ENCODE data around the gene DSG2. TPM values are rescaled to one million over a fixed set of nuclear protein-coding genes. Genes with fewer than 3 reads are reported as not detected.

DSG2 gene
- total RNA-seq, 1 experiment from 2014 or later: 123 TPM

- TF ChIP-seq RAD21 (IDR thresholded peaks at IDR 0.05; ENCODE audit: low read depth) (no peak), ZFX (IDR thresholded peaks at IDR 0.05) (no peak), SRF (IDR thresholded peaks at IDR 0.05; ENCODE audit: low read depth) (no peak), CBX3 (IDR thresholded peaks at IDR 0.05; ENCODE audit: low read depth) (no peak), ATF3 (IDR thresholded peaks at IDR 0.05) (no peak), CTCF (IDR thresholded peaks at IDR 0.05 in 2 of 3, conservative IDR thresholded peaks at IDR 0.05 in 1 of 3; ENCODE audit: borderline replicate concordance in 1 of 3, insufficient read depth in 1 of 3, low read depth in 2 of 3, low read length in 2 of 3) (no peak), FOSL1 (IDR thresholded peaks at IDR 0.05; ENCODE audit: low read depth) (no peak), YY1 (IDR thresholded peaks at IDR 0.05; ENCODE audit: extremely low read depth, insufficient replicate concordance, low read depth, low read length) (no peak), SIN3A (IDR thresholded peaks at IDR 0.05; ENCODE audit: low read depth) (no peak), EGR1 (IDR thresholded peaks at IDR 0.05; ENCODE audit: low read depth) (no peak)
These were observed 4.8 kb upstream of the DSG2 start for GRCh38 chr18:31493171-31493570.

More at GRCh38 chr18:31493171-31493570, 4.8 kb upstream of the DSG2 start:
- Histone ChIP-seq H3K4me3 (replicated peaks in 1 of 2; ENCODE audit: low read depth in 1 of 2, low read length in 2 of 2) (no peak overlapping the region), H3K9me3 (ENCODE audit: control insufficient read depth in 1 of 2, insufficient read depth in 1 of 2, low read depth in 1 of 2, low read length in 2 of 2) (no peaks in the 10 kb centered on the region), H2AFZ (ENCODE audit: low read depth, low read length, poor library complexity, severe bottlenecking) (no peak overlapping the region), H3K9me2 (ENCODE audit: insufficient read depth) (no peaks in the 10 kb centered on the region), H3K9ac (ENCODE audit: low read length) (no peak overlapping the region), H3K27me3 (ENCODE audit: insufficient read depth, low read length) (no peaks in the 10 kb centered on the region), H3K36me3 (ENCODE audit: control insufficient read depth in 1 of 2, insufficient read depth in 2 of 2, low read length in 2 of 2) (no peaks in the 10 kb centered on the region), H3K27ac (ENCODE audit: low read depth, low read length) (no peak overlapping the region), H3K79me2 (ENCODE audit: insufficient read depth, low read length) (peaks cover 1% of the 10 kb centered on the region; the same call in 1 of the 2 replicates), H4K20me1 (ENCODE audit: insufficient read depth) (no peaks in the 10 kb centered on the region), H3K4me1 (ENCODE audit: control insufficient read depth in 1 of 2, insufficient read depth in 2 of 2, low read length in 2 of 2) (peaks cover 23 to 48% of the 10 kb centered on the region in 2 experiments), H3K4me2 (ENCODE audit: low read length) (no peak overlapping the region)
- ChIA-PET POLR2A (no interaction called here), CTCF (no interaction called here), RAD21 (ENCODE audit: low non-redundant PET in 1 of 2, low total read pairs in 2 of 2, uncharacterized antibody in 2 of 2, unreplicated experiment in 2 of 2) (no interaction called here)
- DNase-seq (ENCODE audit: low read depth, low spot score): no peak
- ATAC-seq: no peak
- no TSS peak for BruUV-seq (replicated peaks)
- intact Hi-C loops (cut with micrococcal nuclease): no loop called here

Measured in HCT116 (cell line).